Activated CD8-positive, alpha-beta T cell treated with anti-CD3 and anti-CD28 coated beads for 36 hours (primary cell): ENCODE measurements around the gene XRCC5. TPM values are rescaled to one million over a fixed set of nuclear protein-coding genes. Genes with fewer than 3 reads are reported as not detected.

Experiments
- ATAC-seq: fragments of 200-7000 bp; cut with Tn5 transposase; one replicate; pipeline ENCODE4 v1.10.0; 2021; ENCODE audit warnings: mild to moderate bottlenecking, moderate library complexity
- CTCF ChIA-PET: fragments of 350-600 bp; sonication (Branson Sonifier 250); formaldehyde crosslinking; loops from one replicate; lab custom pipeline; 2021; ENCODE audit warnings: antibody characterized with exemption; lab: Charles Lee
- POLR2A ChIA-PET: fragments of 350-600 bp; sonication (Branson Sonifier 250); formaldehyde crosslinking; loops from one replicate; lab custom pipeline; 2021; ENCODE audit warnings: antibody characterized with exemption; lab: Charles Lee
- DNase-seq: peaks from one replicate; pipeline ENCODE4 v3.0.0-alpha.2; 2020
- H3K27ac Mint-ChIP-seq: one replicate; pipeline ENCODE4 v1.8.0; 2021; ENCODE audit warnings: mild to moderate bottlenecking, mixed read lengths
- H3K27me3 Mint-ChIP-seq: one replicate; pipeline ENCODE4 v1.8.0; 2021; ENCODE audit warnings: mixed read lengths
- H3K36me3 Mint-ChIP-seq: one replicate; pipeline ENCODE4 v1.8.0; 2021; ENCODE audit warnings: low read depth, mixed read lengths
- H3K4me1 Mint-ChIP-seq: one replicate; pipeline ENCODE4 v1.8.0; 2021; ENCODE audit warnings: low read depth, mixed read lengths
- H3K4me3 Mint-ChIP-seq: one replicate; pipeline ENCODE4 v1.8.0; 2021; ENCODE audit warnings: mild to moderate bottlenecking, moderate library complexity, mixed read lengths
- H3K9me3 Mint-ChIP-seq: one replicate; pipeline ENCODE4 v1.8.0; 2021; ENCODE audit warnings: mixed read lengths
- CTCF ChIP-seq: fragments of 200-600 bp; IDR thresholded peaks from one replicate; pipeline ENCODE4 v1.8.0; 2022; ENCODE audit warnings: antibody characterized with exemption, mild to moderate bottlenecking
- intact Hi-C: fragments of 100-400 bp; cut with micrococcal nuclease; formaldehyde crosslinking; loops from one replicate; pipeline ENCODE4 v1.10.0; 2022
- total RNA-seq, 2 experiments: library from RNA; stranded (reverse); gene quantifications; one replicate each; pipeline ENCODE4 v1.2.3, GENCODE V29; 2021

XRCC5 gene
- total RNA-seq, 2 experiments from 2014 or later = 541 to 544 TPM

- TF ChIP-seq CTCF = no peak
- Mint-ChIP-seq H3K4me3 (no peak overlapping the region), H3K36me3 (peaks cover 73% of the 10 kb centered on the region), H3K4me1 (peaks cover 68% of the 10 kb centered on the region), H3K9me3 (no peaks in the 10 kb centered on the region), H3K27ac (peak overlapping the region; percentile 84), H3K27me3 (no peaks in the 10 kb centered on the region)
- intact Hi-C loops = no loop called here
- ChIA-PET POLR2A (interaction anchor here (1.0 to 2.1 kb wide), 4 partner anchors 10 to 22 kb away, joined by 4 to 10 read pairs (median 4); partner anchors contain the start of gene XRCC5), CTCF (interaction anchor here (0.9 to 2.5 kb wide), 6 partner anchors 9 to 66 kb away, joined by 3 to 18 read pairs (median 8); no protein-coding TSS in a partner anchor)
- DNase-seq (no peak), ATAC-seq (no peak)
Observed at GRCh38 chr2:216131175-216131926, 22.2 kb downstream of the XRCC5 start.

- Mint-ChIP-seq H3K9me3 (no peaks in the 10 kb centered on the region), H3K27me3 (no peaks in the 10 kb centered on the region), H3K36me3 (peaks cover 74% of the 10 kb centered on the region), H3K27ac (peak overlapping the region; percentile 84), H3K4me3 (no peak overlapping the region), H3K4me1 (peaks cover 66% of the 10 kb centered on the region)
- no peak for ATAC-seq
- POLR2A ChIA-PET = interaction anchor here (1.2 to 1.3 kb wide), 2 partner anchors 9 to 22 kb away, joined by 3 to 4 read pairs; no protein-coding TSS in a partner anchor
- TF ChIP-seq CTCF = no peak
- no peak for DNase-seq
- CTCF ChIA-PET = interaction anchor here (1.1 to 1.5 kb wide), 4 partner anchors 8 to 99 kb away, joined by 3 to 5 read pairs (median 4); no protein-coding TSS in a partner anchor
- intact Hi-C loops = no loop called here
Observed at GRCh38 chr2:216132585-216132984, 23.4 kb downstream of the XRCC5 start.

GRCh38 chr2:216133397-216133796 is 24.2 kb downstream of the XRCC5 start:
- H3K4me1 Mint-ChIP-seq = peaks cover 68% of the 10 kb centered on the region
- no peak for TF ChIP-seq CTCF
- ATAC-seq (no peak), DNase-seq (no peak)
- H3K27me3 Mint-ChIP-seq = no peaks in the 10 kb centered on the region
- peaks cover 76% of the 10 kb centered on the region for H3K36me3 Mint-ChIP-seq
- H3K9me3 Mint-ChIP-seq = no peaks in the 10 kb centered on the region
- peak overlapping the region; percentile 34 for H3K27ac Mint-ChIP-seq
- CTCF ChIA-PET = interaction anchor here (0.9 to 1.5 kb wide), 6 partner anchors 9 to 110 kb away, joined by 3 to 5 read pairs (median 4); no protein-coding TSS in a partner anchor
- POLR2A ChIA-PET = interaction anchor here (0.8 to 1.3 kb wide), 4 partner anchors 8 to 101 kb away, joined by 3 to 4 read pairs (median 3); no protein-coding TSS in a partner anchor
- no peak overlapping the region for H3K4me3 Mint-ChIP-seq
- intact Hi-C loops = no loop called here

GRCh38 chr2:216134958-216135541 is 25.9 kb downstream of the XRCC5 start:
- POLR2A ChIA-PET = interaction anchor here (0.6 kb wide), 1 partner anchor 29 kb away, joined by 3 read pairs; no protein-coding TSS in a partner anchor
- Mint-ChIP-seq H3K36me3 (peaks cover 76% of the 10 kb centered on the region), H3K27ac (peak overlapping the region; percentile 78), H3K9me3 (no peaks in the 10 kb centered on the region), H3K4me3 (no peak overlapping the region), H3K4me1 (peaks cover 67% of the 10 kb centered on the region), H3K27me3 (no peaks in the 10 kb centered on the region)
- TF ChIP-seq CTCF = no peak
- DNase-seq = no peak
- CTCF ChIA-PET = interaction anchor here (0.7 kb wide), 1 partner anchor 25 kb away, joined by 3 read pairs; no protein-coding TSS in a partner anchor
- intact Hi-C loops = no loop called here
- ATAC-seq = no peak
